Common myeloid progenitor, CD34-positive (primary cell): Measurements from ENCODE around the gene KLHL6.
"Not testable (repeated sequence)": the region's sequence is repeated elsewhere in the genome, so short reads cannot be mapped to it uniquely, and the experiment has no call there.

Experiments used
- CTCF ChIA-PET: fragments of 350-600 bp; sonication (Branson Sonifier 250); formaldehyde crosslinking; loops from one replicate; lab custom pipeline; 2021; ENCODE audit warnings: antibody characterized with exemption; lab: Charles Lee
- POLR2A ChIA-PET: fragments of 350-600 bp; sonication (Branson Sonifier 250); formaldehyde crosslinking; loops from one replicate; lab custom pipeline; 2021; ENCODE audit warnings: antibody characterized with exemption; lab: Charles Lee
- DNase-seq, 3 donors: peaks; one replicate each; pipeline versions ENCODE4 v3.0.0 to v3.0.0-alpha.2; 2013
- H3K27ac ChIP-seq, 2 experiments: 1 replicate in 1 of 2; 2 replicates in 1 of 2; pipeline ENCODE4 v1.7.0; 2013; ENCODE audit warnings: inconsistent platforms in 2 of 2, low read length in 2 of 2, mild to moderate bottlenecking in 2 of 2, low read depth in 1 of 2, moderate library complexity in 1 of 2; ENCODE audit not compliant: severe bottlenecking in 2 of 2, insufficient read depth in 1 of 2, poor library complexity in 1 of 2
- H3K27me3 ChIP-seq, 5 experiments: replicated peaks in 2 of 5; 1 replicate in 3 of 5; 2 replicates in 2 of 5; pipeline versions ENCODE4 v1.6.1 to v1.7.0; 2013; ENCODE audit warnings: low read length in 4 of 5, mild to moderate bottlenecking in 2 of 5, moderate library complexity in 2 of 5, inconsistent platforms in 1 of 5; ENCODE audit not compliant: insufficient read depth in 5 of 5, control insufficient read depth in 4 of 5
- H3K36me3 ChIP-seq, 4 experiments: 1 replicate in 2 of 4; 2 replicates in 2 of 4; pipeline versions ENCODE4 v1.6.1 to v1.7.0; 2013; ENCODE audit warnings: low read length in 3 of 4, control low read depth in 1 of 4, mild to moderate bottlenecking in 1 of 4; ENCODE audit not compliant: control insufficient read depth in 4 of 4, insufficient read depth in 4 of 4
- H3K4me1 ChIP-seq, 4 experiments: 1 replicate in 3 of 4; 2 replicates in 1 of 4; pipeline versions ENCODE4 v1.6.1 to v1.7.1; 2013; ENCODE audit warnings: low read length in 3 of 4, mild to moderate bottlenecking in 3 of 4, control low read depth in 1 of 4, inconsistent platforms in 1 of 4, moderate library complexity in 1 of 4; ENCODE audit not compliant: control insufficient read depth in 4 of 4, insufficient read depth in 4 of 4; ENCODE audit errors: control extremely low read depth in 1 of 4
- H3K4me3 ChIP-seq, 7 experiments: 1 replicate in 4 of 7; 2 replicates in 3 of 7; pipeline versions ENCODE4 v1.5.1 to v1.7.0; 2013; ENCODE audit warnings: mild to moderate bottlenecking in 7 of 7, low read length in 6 of 7, moderate library complexity in 6 of 7, inconsistent platforms in 2 of 7, low read depth in 2 of 7, control low read depth in 1 of 7; ENCODE audit not compliant: insufficient read depth in 4 of 7, control insufficient read depth in 1 of 7; ENCODE audit errors: extremely low read depth in 1 of 7
- H3K9me3 ChIP-seq, 5 experiments: 1 replicate in 4 of 5; 2 replicates in 1 of 5; pipeline versions ENCODE4 v1.6.1 to v1.7.1; 2013; ENCODE audit warnings: low read length in 4 of 5, mild to moderate bottlenecking in 2 of 5, inconsistent platforms in 1 of 5, low read depth in 1 of 5, moderate library complexity in 1 of 5; ENCODE audit not compliant: control insufficient read depth in 4 of 5, insufficient read depth in 2 of 5; ENCODE audit errors: control extremely low read depth in 1 of 5
- WGBS: methylation state at CpG from one replicate; pipeline ENCODE4 v1.1.5; 2013; ENCODE audit not compliant: insufficient coverage; 5-methylcytosine and 5-hydroxymethylcytosine counted together

KLHL6 gene

GRCh38 chr3:183528758-183529157, 26.7 kb downstream of the KLHL6 start:
- H3K36me3 ChIP-seq, result peaks cover 7 to 55% (median 34%) of the 10 kb centered on the region in 4 experiments
- H3K4me1 ChIP-seq, result peaks cover 0 to 13% (median 9%) of the 10 kb centered on the region in 4 experiments
- POLR2A ChIA-PET, H3K27me3 ChIP-seq, DNase-seq, H3K4me3 ChIP-seq, H3K9me3 ChIP-seq, H3K27ac ChIP-seq: not testable (repeated sequence)
- WGBS, result 100% methylated on average over 1 of the region's 6 CpGs
- CTCF ChIA-PET, result interaction anchor here (1.0 to 2.5 kb wide), 7 partner anchors 9 to 19 kb away, joined by 4 to 13 read pairs (median 5); no protein-coding TSS in a partner anchor

GRCh38 chr3:183527428-183528379, 27.8 kb downstream of the KLHL6 start:
- peaks cover 5 to 63% (median 37%) of the 10 kb centered on the region in 4 experiments for H3K36me3 ChIP-seq
- POLR2A ChIA-PET, result no interaction called here
- H3K9me3 ChIP-seq, result no peaks in the 10 kb centered on the region
- no peaks in the 10 kb centered on the region for H3K27me3 ChIP-seq
- no peak overlapping the region for H3K27ac ChIP-seq
- CTCF ChIA-PET, result interaction anchor here (1.0 to 2.5 kb wide), 7 partner anchors 10 to 18 kb away, joined by 4 to 13 read pairs (median 5); no protein-coding TSS in a partner anchor
- DNase-seq, result peak in 2 of 3 donors; percentile 40 to 46
- H3K4me1 ChIP-seq, result peaks cover 0 to 13% (median 9%) of the 10 kb centered on the region in 4 experiments
- H3K4me3 ChIP-seq, result no peak overlapping the region
- WGBS, result 90% methylated on average over 10 of the region's 12 CpGs

- no CpG with 5 or more reads among the region's 4 CpGs for WGBS
- CTCF ChIA-PET, result interaction anchor here (2.3 to 2.5 kb wide), 3 partner anchors 10 to 12 kb away, joined by 5 to 13 read pairs (median 11); no protein-coding TSS in a partner anchor
- POLR2A ChIA-PET, result no interaction called here
- no peak overlapping the region for H3K27ac ChIP-seq
- DNase-seq, result no peak
- peaks cover 0 to 13% (median 9%) of the 10 kb centered on the region in 4 experiments for H3K4me1 ChIP-seq
- H3K4me3 ChIP-seq, result no peak overlapping the region
- no peaks in the 10 kb centered on the region for H3K27me3 ChIP-seq
- peaks cover 5 to 62% (median 38%) of the 10 kb centered on the region in 4 experiments for H3K36me3 ChIP-seq
- no peaks in the 10 kb centered on the region for H3K9me3 ChIP-seq
Observed at GRCh38 chr3:183526838-183527427, 28.6 kb downstream of the KLHL6 start.

DNA sequence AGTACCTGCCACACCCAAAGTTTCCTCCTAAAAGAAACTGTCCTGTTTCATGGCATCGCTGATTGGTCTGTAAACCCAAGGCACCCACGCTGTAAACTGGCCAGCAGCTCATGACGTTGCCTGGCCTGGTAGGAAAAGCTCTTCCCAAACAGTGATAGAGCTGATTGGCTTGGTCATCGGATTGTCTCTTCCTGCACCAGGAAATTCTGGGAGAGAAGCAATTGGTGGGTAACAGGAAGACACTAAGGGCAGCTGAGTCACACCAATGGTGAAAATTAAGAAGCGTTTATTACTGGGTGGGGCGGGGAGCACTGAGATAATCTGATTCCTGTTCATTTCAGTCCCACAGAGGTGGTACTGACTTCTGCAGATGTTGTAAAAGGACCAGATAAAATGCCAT, 31.0 kb downstream of the KLHL6 start:
- H3K4me1 ChIP-seq, result peaks cover 0 to 13% (median 11%) of the 10 kb centered on the region in 4 experiments
- no peaks in the 10 kb centered on the region for H3K27me3 ChIP-seq
- peaks cover 5 to 70% (median 39%) of the 10 kb centered on the region in 4 experiments for H3K36me3 ChIP-seq
- H3K27ac ChIP-seq, result no peak overlapping the region
- POLR2A ChIA-PET, result no interaction called here
- WGBS, result 94% methylated on average over 6 of the region's 6 CpGs
- CTCF ChIA-PET, result interaction anchor here (1.3 kb wide), 1 partner anchor 17 kb away, joined by 4 read pairs; no protein-coding TSS in a partner anchor
- no peak overlapping the region for H3K4me3 ChIP-seq
- no peak for DNase-seq
- H3K9me3 ChIP-seq, result no peaks in the 10 kb centered on the region

- peaks cover 3 to 58% (median 38%) of the 10 kb centered on the region in 4 experiments for H3K36me3 ChIP-seq
- not testable (repeated sequence) for H3K27me3 ChIP-seq
Observed at GRCh38 chr3:183520741-183521556, 34.6 kb downstream of the KLHL6 start.

DNA sequence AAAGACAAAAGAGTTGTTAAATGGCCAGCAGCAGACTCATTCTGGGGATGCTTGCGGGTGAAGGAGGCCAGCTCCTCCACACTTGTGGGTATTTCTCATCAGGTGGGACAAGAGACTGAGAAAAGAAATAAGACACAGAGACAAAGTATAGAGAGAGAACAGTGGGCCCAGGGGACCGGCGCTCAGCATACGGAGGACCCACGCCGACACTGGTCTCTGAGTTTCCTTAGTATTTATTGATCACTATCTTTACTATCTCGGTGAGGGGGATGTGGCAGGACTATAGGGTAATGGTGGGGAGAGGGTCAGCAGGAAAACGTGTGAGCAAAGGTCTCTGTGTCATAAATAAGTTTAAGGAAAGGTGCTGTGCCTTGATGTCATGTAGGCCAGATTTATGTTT, 35.2 kb downstream of the KLHL6 start:
- H3K9me3 ChIP-seq, DNase-seq, CTCF ChIA-PET, POLR2A ChIA-PET, H3K4me3 ChIP-seq, H3K27me3 ChIP-seq, H3K27ac ChIP-seq: not testable (repeated sequence)
- H3K36me3 ChIP-seq, result peaks cover 3 to 54% (median 33%) of the 10 kb centered on the region in 4 experiments
- WGBS, result 100% methylated on average over 2 of the region's 8 CpGs
- H3K4me1 ChIP-seq, result peaks cover 20 to 39% (median 36%) of the 10 kb centered on the region in 4 experiments

More at GRCh38 chr3:183520741-183521556, 34.6 kb downstream of the KLHL6 start:
- DNase-seq, H3K4me3 ChIP-seq, H3K27ac ChIP-seq, CTCF ChIA-PET, H3K9me3 ChIP-seq, POLR2A ChIA-PET: not testable (repeated sequence)
- 84% methylated on average over 13 of the region's 19 CpGs for WGBS
- peaks cover 16 to 32% (median 32%) of the 10 kb centered on the region in 4 experiments for H3K4me1 ChIP-seq
